Liver (tissue), 9 donors: Measurements from ENCODE around the gene WDR7. TPM values are rescaled to one million over a fixed set of nuclear protein-coding genes. Genes with fewer than 3 reads are reported as not detected.

Experiments used
- DNase-seq: peaks from one replicate; pipeline ENCODE4 v3.0.0-alpha.2; 2017; ENCODE audit warnings: low spot score
- H3K27ac ChIP-seq, 2 donors: one replicate each; pipeline ENCODE4 v1.7.0; 2013; ENCODE audit warnings: inconsistent platforms in 2 of 2, low read length in 2 of 2, control low read depth in 1 of 2, low read depth in 1 of 2, mild to moderate bottlenecking in 1 of 2
- H3K27me3 ChIP-seq, 4 donors: one replicate each; pipeline versions ENCODE4 v1.6.1 to v1.7.0; 2013; ENCODE audit warnings: low read length in 3 of 4, inconsistent platforms in 1 of 4, mild to moderate bottlenecking in 1 of 4, moderate library complexity in 1 of 4; ENCODE audit not compliant: control insufficient read depth in 4 of 4, insufficient read depth in 4 of 4
- H3K36me3 ChIP-seq, 4 donors: one replicate each; pipeline versions ENCODE4 v1.6.1 to v1.7.0; 2013; ENCODE audit warnings: low read length in 3 of 4, mild to moderate bottlenecking in 3 of 4, low read depth in 1 of 4, moderate library complexity in 1 of 4; ENCODE audit not compliant: control insufficient read depth in 4 of 4, insufficient read depth in 3 of 4
- H3K4me1 ChIP-seq, 4 donors: one replicate each; pipeline versions ENCODE4 v1.6.1 to v1.7.0; 2013; ENCODE audit warnings: low read length in 3 of 4, mild to moderate bottlenecking in 3 of 4, moderate library complexity in 1 of 4; ENCODE audit not compliant: control insufficient read depth in 4 of 4, insufficient read depth in 4 of 4
- H3K4me3 ChIP-seq, 3 donors: one replicate each; pipeline versions ENCODE4 v1.6.1 to v1.7.0; 2013; ENCODE audit warnings: low read length in 3 of 3, control low read depth in 1 of 3, low read depth in 1 of 3, mild to moderate bottlenecking in 1 of 3
- H3K9ac ChIP-seq, 2 donors: one replicate each; pipeline ENCODE4 v1.7.0; 2013; ENCODE audit warnings: low read length in 2 of 2, mild to moderate bottlenecking in 2 of 2, moderate library complexity in 2 of 2, control low read depth in 1 of 2, low read depth in 1 of 2
- H3K9me3 ChIP-seq, 4 donors: one replicate each; pipeline versions ENCODE4 v1.6.1 to v1.7.0; 2013; ENCODE audit warnings: low read length in 3 of 4; ENCODE audit not compliant: control insufficient read depth in 4 of 4
- ATF3 ChIP-seq: IDR thresholded peaks from 2 replicates; pipeline ENCODE4 v1.6.1; 2016; ENCODE audit warnings: antibody characterized with exemption
- EGR1 ChIP-seq, 2 donors: IDR thresholded peaks; 2 replicates each; pipeline ENCODE4 v1.6.1; 2016 to 2018; ENCODE audit warnings: antibody characterized with exemption in 2 of 2, low read depth in 2 of 2
- GABPA ChIP-seq, 2 donors: IDR thresholded peaks in 1 of 2; conservative IDR thresholded peaks in 1 of 2; 2 replicates each; pipeline ENCODE4 v1.6.1; 2016; ENCODE audit warnings: antibody characterized with exemption in 2 of 2, mild to moderate bottlenecking in 1 of 2, moderate library complexity in 1 of 2
- HNF4A ChIP-seq, 2 donors: conservative IDR thresholded peaks; 2 replicates each; pipeline ENCODE4 v1.6.1; 2016; ENCODE audit warnings: antibody characterized with exemption in 2 of 2, mild to moderate bottlenecking in 2 of 2
- HNF4G ChIP-seq: IDR thresholded peaks from 2 replicates; pipeline ENCODE4 v1.6.1; 2016; ENCODE audit warnings: antibody characterized with exemption
- JUND ChIP-seq, 2 donors: IDR thresholded peaks; 2 replicates each; pipeline ENCODE4 v1.6.1; 2016; ENCODE audit warnings: antibody characterized with exemption in 2 of 2
- NR2F2 ChIP-seq: IDR thresholded peaks from 2 replicates; pipeline ENCODE4 v1.6.1; 2016; ENCODE audit warnings: antibody characterized with exemption
- RAD21 ChIP-seq, 2 donors: IDR thresholded peaks; 2 replicates each; pipeline ENCODE4 v1.6.1; 2016; ENCODE audit warnings: antibody characterized with exemption in 2 of 2, mild to moderate bottlenecking in 2 of 2
- RXRA ChIP-seq, 2 donors: IDR thresholded peaks; 2 replicates each; pipeline ENCODE4 v1.6.1; 2017 to 2018; ENCODE audit warnings: antibody characterized with exemption in 2 of 2, mild to moderate bottlenecking in 1 of 2
- SP1 ChIP-seq: IDR thresholded peaks from 2 replicates; pipeline ENCODE4 v1.6.1; 2018; ENCODE audit warnings: antibody characterized with exemption, mild to moderate bottlenecking
- TAF1 ChIP-seq: conservative IDR thresholded peaks from 2 replicates; pipeline ENCODE4 v1.6.1; 2016; ENCODE audit warnings: antibody characterized with exemption, mild to moderate bottlenecking
- YY1 ChIP-seq: IDR thresholded peaks from 2 replicates; pipeline ENCODE4 v1.6.1; 2016; ENCODE audit warnings: antibody characterized with exemption, mild to moderate bottlenecking
- WGBS: extraction: QIAGEN DNeasy Blood & Tissue Kit; methylation state at CpG from one replicate; pipeline ENCODE4 v1.1.7; 2013; 5-methylcytosine and 5-hydroxymethylcytosine counted together
- polyA plus RNA-seq, 2 donors: library from polyadenylated mRNA; stranded (reverse) in 1 of 2; unstranded in 1 of 2; fragments of 200-250 nt in 1 of 2; fragments of >200 nt in 1 of 2; fragmentation: Nextera tagmentation in 1 of 2; extraction: Ambion mirVana in 1 of 2; gene quantifications; one replicate each; pipeline versions ENCODE4 v1.2.1 to v1.2.3, GENCODE V29; 2013 to 2015
- total RNA-seq, 2 donors: library from RNA; depleted of rRNA; stranded (reverse); fragments of >200 nt; gene quantifications; one replicate each; pipeline ENCODE4 v1.2.3, GENCODE V29; 2014
- TF ChIP-seq, protein P1 (sequence below): fragments of 150-350 bp; IDR thresholded peaks from 2 replicates; pipeline ENCODE4 v1.5.1; 2017; ENCODE audit warnings: improper control_type of control experiment, low read depth, low read length; ENCODE audit not compliant: missing input control
- TF ChIP-seq, protein P2 (sequence below): IDR thresholded peaks from 2 replicates; pipeline ENCODE4 v1.6.1; 2016; ENCODE audit warnings: antibody characterized with exemption
- TF ChIP-seq, protein P3 (sequence below): IDR thresholded peaks from 2 replicates; pipeline ENCODE4 v1.6.1; 2016; ENCODE audit warnings: antibody characterized with exemption, mild to moderate bottlenecking
- TF ChIP-seq, protein P4 (sequence below): IDR thresholded peaks from 2 replicates; pipeline ENCODE4 v1.6.1; 2016; ENCODE audit warnings: antibody characterized with exemption
- donor health status: healthy.
- donor health status: healthy.
- donor health status: healthy.
- donor health status: healthy.
- donor health status: healthy.

Gene WDR7
- total and polyA plus RNA-seq, 4 donors = 4.5 to 26.6 (median 13.2) TPM

- no peaks in the 10 kb centered on the region for H3K4me1 ChIP-seq
- no peaks in the 10 kb centered on the region for H3K9me3 ChIP-seq
- no peak overlapping the region for H3K4me3 ChIP-seq
- H3K9ac ChIP-seq = no peak overlapping the region
- H3K27ac ChIP-seq = no peak overlapping the region
- DNase-seq = no peak
- no peaks in the 10 kb centered on the region for H3K27me3 ChIP-seq
- no peak for TF ChIP-seq RXRA (IDR thresholded peaks at IDR 0.05)
- TF ChIP-seq, protein P1, sequence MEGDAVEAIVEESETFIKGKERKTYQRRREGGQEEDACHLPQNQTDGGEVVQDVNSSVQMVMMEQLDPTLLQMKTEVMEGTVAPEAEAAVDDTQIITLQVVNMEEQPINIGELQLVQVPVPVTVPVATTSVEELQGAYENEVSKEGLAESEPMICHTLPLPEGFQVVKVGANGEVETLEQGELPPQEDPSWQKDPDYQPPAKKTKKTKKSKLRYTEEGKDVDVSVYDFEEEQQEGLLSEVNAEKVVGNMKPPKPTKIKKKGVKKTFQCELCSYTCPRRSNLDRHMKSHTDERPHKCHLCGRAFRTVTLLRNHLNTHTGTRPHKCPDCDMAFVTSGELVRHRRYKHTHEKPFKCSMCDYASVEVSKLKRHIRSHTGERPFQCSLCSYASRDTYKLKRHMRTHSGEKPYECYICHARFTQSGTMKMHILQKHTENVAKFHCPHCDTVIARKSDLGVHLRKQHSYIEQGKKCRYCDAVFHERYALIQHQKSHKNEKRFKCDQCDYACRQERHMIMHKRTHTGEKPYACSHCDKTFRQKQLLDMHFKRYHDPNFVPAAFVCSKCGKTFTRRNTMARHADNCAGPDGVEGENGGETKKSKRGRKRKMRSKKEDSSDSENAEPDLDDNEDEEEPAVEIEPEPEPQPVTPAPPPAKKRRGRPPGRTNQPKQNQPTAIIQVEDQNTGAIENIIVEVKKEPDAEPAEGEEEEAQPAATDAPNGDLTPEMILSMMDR = no peak
- TF ChIP-seq ATF3 = no peak
- no peak for TF ChIP-seq TAF1
- TF ChIP-seq NR2F2 = no peak
- no peak for TF ChIP-seq JUND (IDR thresholded peaks at IDR 0.05)
- no peak for TF ChIP-seq HNF4G
- TF ChIP-seq YY1 = no peak
- TF ChIP-seq, protein P2, sequence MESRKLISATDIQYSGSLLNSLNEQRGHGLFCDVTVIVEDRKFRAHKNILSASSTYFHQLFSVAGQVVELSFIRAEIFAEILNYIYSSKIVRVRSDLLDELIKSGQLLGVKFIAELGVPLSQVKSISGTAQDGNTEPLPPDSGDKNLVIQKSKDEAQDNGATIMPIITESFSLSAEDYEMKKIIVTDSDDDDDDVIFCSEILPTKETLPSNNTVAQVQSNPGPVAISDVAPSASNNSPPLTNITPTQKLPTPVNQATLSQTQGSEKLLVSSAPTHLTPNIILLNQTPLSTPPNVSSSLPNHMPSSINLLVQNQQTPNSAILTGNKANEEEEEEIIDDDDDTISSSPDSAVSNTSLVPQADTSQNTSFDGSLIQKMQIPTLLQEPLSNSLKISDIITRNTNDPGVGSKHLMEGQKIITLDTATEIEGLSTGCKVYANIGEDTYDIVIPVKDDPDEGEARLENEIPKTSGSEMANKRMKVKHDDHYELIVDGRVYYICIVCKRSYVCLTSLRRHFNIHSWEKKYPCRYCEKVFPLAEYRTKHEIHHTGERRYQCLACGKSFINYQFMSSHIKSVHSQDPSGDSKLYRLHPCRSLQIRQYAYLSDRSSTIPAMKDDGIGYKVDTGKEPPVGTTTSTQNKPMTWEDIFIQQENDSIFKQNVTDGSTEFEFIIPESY = no peak
- TF ChIP-seq, protein P3, sequence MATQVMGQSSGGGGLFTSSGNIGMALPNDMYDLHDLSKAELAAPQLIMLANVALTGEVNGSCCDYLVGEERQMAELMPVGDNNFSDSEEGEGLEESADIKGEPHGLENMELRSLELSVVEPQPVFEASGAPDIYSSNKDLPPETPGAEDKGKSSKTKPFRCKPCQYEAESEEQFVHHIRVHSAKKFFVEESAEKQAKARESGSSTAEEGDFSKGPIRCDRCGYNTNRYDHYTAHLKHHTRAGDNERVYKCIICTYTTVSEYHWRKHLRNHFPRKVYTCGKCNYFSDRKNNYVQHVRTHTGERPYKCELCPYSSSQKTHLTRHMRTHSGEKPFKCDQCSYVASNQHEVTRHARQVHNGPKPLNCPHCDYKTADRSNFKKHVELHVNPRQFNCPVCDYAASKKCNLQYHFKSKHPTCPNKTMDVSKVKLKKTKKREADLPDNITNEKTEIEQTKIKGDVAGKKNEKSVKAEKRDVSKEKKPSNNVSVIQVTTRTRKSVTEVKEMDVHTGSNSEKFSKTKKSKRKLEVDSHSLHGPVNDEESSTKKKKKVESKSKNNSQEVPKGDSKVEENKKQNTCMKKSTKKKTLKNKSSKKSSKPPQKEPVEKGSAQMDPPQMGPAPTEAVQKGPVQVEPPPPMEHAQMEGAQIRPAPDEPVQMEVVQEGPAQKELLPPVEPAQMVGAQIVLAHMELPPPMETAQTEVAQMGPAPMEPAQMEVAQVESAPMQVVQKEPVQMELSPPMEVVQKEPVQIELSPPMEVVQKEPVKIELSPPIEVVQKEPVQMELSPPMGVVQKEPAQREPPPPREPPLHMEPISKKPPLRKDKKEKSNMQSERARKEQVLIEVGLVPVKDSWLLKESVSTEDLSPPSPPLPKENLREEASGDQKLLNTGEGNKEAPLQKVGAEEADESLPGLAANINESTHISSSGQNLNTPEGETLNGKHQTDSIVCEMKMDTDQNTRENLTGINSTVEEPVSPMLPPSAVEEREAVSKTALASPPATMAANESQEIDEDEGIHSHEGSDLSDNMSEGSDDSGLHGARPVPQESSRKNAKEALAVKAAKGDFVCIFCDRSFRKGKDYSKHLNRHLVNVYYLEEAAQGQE = no peak
- TF ChIP-seq HNF4A (conservative IDR thresholded peaks at IDR 0.05) = no peak
- no peak for TF ChIP-seq EGR1 (IDR thresholded peaks at IDR 0.05; ENCODE audit: low read depth in 2 of 2)
- TF ChIP-seq, protein P4, sequence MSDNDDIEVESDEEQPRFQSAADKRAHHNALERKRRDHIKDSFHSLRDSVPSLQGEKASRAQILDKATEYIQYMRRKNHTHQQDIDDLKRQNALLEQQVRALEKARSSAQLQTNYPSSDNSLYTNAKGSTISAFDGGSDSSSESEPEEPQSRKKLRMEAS = no peak
- TF ChIP-seq RAD21 (IDR thresholded peaks at IDR 0.05) = no peak
- TF ChIP-seq SP1 = no peak
- no peak for TF ChIP-seq GABPA (IDR thresholded peaks at IDR 0.05 in 1 of 2, conservative IDR thresholded peaks at IDR 0.05 in 1 of 2)
- WGBS = 93% methylated on average over 4 of the region's 4 CpGs
- peaks cover 0 to 4% (median under 1%) of the 10 kb centered on the region in 4 donors for H3K36me3 ChIP-seq
Observed at GRCh38 chr18:56678836-56679565, 27.8 kb downstream of the WDR7 start.
